ENCODE results near the gene ZNF224. TPM values are rescaled to one million over a fixed set of nuclear protein-coding genes. Genes with fewer than 3 reads are reported as not detected.

Gene ZNF224
- total RNA-seq: 10 to 100 TPM; 19.9 to 32.6 (median 30.0) TPM

- TF ChIP-seq CTCF (IDR thresholded peaks at IDR 0.05; ENCODE audit: low read depth): no peak
Observed at GRCh38 chr19:44093931-44094765, at the start of gene ZNF224. TSS of gene ZNF224 (plus strand) at chr19:44094361. CDS start at chr19:44097874, 3,513 bp downstream.

GRCh38 chr19:44050740-44051649 lies 43.2 kb upstream of the ZNF224 start:
- no peak for TF ChIP-seq CTCF (IDR thresholded peaks at IDR 0.05; ENCODE audit: low read depth)

- no peak for TF ChIP-seq CTCF (IDR thresholded peaks at IDR 0.05; ENCODE audit: low read depth)
Observed at GRCh38 chr19:44051650-44052402, 42.3 kb upstream of the ZNF224 start, which contains the start of gene ZNF223. TSS of gene ZNF223 (plus strand) at chr19:44052036. CDS start at chr19:44055177, 3,141 bp downstream.

- no peak for TF ChIP-seq CTCF (IDR thresholded peaks at IDR 0.05; ENCODE audit: low read depth)
Observed at GRCh38 chr19:44055870-44056269, 38.3 kb upstream of the ZNF224 start.

- no peak for TF ChIP-seq CTCF (IDR thresholded peaks at IDR 0.05; ENCODE audit: low read depth)
Observed at GRCh38 chr19:44059229-44059628, 34.9 kb upstream of the ZNF224 start.

GRCh38 chr19:44061038-44061437 lies 33.1 kb upstream of the ZNF224 start:
- TF ChIP-seq CTCF (IDR thresholded peaks at IDR 0.05; ENCODE audit: low read depth): no peak

All from subcutaneous adipose tissue (tissue), 4 donors.